ENCODE measurements around the gene ZBTB5. TPM values are rescaled to one million over a fixed set of nuclear protein-coding genes. Genes with fewer than 3 reads are reported as not detected.

Gene ZBTB5
- total and polyA plus RNA-seq, 2 of the 13 experiments (the other 11 are each of a cell fraction or from before 2014, with no cell fraction given): 12.5 to 20.5 TPM

DNA sequence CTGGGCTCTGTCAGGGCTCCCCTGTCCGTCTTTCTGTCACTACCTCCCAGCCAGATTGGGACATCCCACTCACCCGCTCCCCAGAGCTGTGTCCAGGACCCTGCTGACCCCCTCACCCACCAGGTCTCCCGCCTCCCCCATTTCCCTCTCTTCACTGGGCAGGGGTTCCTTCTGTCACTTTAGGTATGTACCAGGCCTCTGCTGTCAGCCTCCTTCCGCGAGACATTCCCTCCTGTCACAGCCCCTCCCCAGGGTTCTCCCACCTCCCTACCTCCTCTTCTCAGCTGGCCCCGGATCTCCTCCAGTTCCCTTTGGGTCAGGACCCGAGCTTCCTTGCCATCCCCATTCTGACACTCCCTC, 21.0 kb upstream of the ZBTB5 start (continued):
- TF ChIP-seq, protein P1, sequence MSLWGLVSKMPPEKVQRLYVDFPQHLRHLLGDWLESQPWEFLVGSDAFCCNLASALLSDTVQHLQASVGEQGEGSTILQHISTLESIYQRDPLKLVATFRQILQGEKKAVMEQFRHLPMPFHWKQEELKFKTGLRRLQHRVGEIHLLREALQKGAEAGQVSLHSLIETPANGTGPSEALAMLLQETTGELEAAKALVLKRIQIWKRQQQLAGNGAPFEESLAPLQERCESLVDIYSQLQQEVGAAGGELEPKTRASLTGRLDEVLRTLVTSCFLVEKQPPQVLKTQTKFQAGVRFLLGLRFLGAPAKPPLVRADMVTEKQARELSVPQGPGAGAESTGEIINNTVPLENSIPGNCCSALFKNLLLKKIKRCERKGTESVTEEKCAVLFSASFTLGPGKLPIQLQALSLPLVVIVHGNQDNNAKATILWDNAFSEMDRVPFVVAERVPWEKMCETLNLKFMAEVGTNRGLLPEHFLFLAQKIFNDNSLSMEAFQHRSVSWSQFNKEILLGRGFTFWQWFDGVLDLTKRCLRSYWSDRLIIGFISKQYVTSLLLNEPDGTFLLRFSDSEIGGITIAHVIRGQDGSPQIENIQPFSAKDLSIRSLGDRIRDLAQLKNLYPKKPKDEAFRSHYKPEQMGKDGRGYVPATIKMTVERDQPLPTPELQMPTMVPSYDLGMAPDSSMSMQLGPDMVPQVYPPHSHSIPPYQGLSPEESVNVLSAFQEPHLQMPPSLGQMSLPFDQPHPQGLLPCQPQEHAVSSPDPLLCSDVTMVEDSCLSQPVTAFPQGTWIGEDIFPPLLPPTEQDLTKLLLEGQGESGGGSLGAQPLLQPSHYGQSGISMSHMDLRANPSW (CRISPR knock-in tag; IDR thresholded peaks at IDR 0.05; ENCODE audit: borderline replicate concordance): no peak
- TF ChIP-seq ZNF329 (CRISPR knock-in tag; IDR thresholded peaks at IDR 0.05; ENCODE audit: low read depth) (no peak), EZH2 (conservative IDR thresholded peaks at IDR 0.05; ENCODE audit: low read depth, low read length) (no peak), MZF1 (CRISPR knock-in tag; IDR thresholded peaks at IDR 0.05; ENCODE audit: borderline replicate concordance) (no peak), CCAR2 (optimal IDR thresholded peaks at IDR 0.05; ENCODE audit: low read depth, low read length) (no peak), MEIS1 (CRISPR knock-in tag; IDR thresholded peaks at IDR 0.05; ENCODE audit: borderline replicate concordance) (peak; percentile 10; the same call in 1 of the 2 replicates), ZNF761 (CRISPR knock-in tag; conservative IDR thresholded peaks at IDR 0.05) (0 out of 2 replicates have a peak, but pooled peaks have one; percentile 4), MED8 (CRISPR knock-in tag; IDR thresholded peaks at IDR 0.05; ENCODE audit: insufficient replicate concordance) (peak; percentile 7)

Data from HepG2 (cell line).